Panc1 (cell line): ENCODE results near the gene FIGNL2.
"Not testable (repeated sequence)": the region's sequence is repeated elsewhere in the genome, so short reads cannot be mapped to it uniquely, and the experiment has no call there.

ENCODE experiments used
- CTCF ChIP-seq: fragments of 450-650 bp; IDR thresholded peaks from 2 replicates; pipeline ENCODE4 v1.5.1; 2017; ENCODE audit warnings: mild to moderate bottlenecking
- POLR2AphosphoS5 ChIP-seq: IDR thresholded peaks from 2 replicates; pipeline ENCODE4 v1.6.1; 2012; ENCODE audit warnings: mild to moderate bottlenecking, low read depth, low read length, moderate library complexity
- REST ChIP-seq, 2 experiments: IDR thresholded peaks; 2 replicates each; pipeline ENCODE4 v1.6.1; 2011 to 2012; ENCODE audit warnings: low read depth in 2 of 2, control low read depth in 1 of 2, low read length in 1 of 2, mild to moderate bottlenecking in 1 of 2, moderate library complexity in 1 of 2; ENCODE audit not compliant: insufficient read depth in 1 of 2
- SIN3A ChIP-seq: IDR thresholded peaks from 2 replicates; pipeline ENCODE4 v1.6.1; 2012; ENCODE audit warnings: low read depth, mild to moderate bottlenecking, low read length, moderate library complexity, borderline replicate concordance; ENCODE audit not compliant: insufficient read depth
- TCF7L2 ChIP-seq: IDR thresholded peaks from 2 replicates; pipeline ENCODE4 v1.6.1; 2011; ENCODE audit warnings: mild to moderate bottlenecking, low read depth, low read length, inconsistent platforms

DNA sequence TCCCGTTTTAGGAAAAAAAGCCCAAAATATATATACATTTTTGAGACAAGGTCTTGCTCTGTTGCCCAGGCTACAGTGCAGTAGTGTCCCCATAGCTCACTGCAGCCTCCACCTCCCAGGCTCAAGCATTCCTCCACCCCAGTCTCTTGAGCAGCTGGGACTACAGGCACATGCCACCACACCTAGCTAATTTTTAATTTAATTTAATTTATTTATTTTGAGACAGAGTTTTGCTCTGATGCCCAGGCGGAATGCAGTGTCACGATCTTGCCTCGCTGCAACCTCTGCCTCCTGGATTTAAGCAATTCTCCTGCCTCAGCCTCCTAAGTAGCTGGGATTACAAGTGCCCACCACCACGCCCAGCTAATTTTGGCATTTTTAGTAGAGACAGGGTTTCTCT, 16.7 kb downstream of the FIGNL2 start:
- not testable (repeated sequence) for TF ChIP-seq REST (IDR thresholded peaks at IDR 0.05; ENCODE audit: insufficient read depth in 1 of 2, low read depth in 2 of 2, low read length in 1 of 2); CTCF; POLR2AphosphoS5; SIN3A; TCF7L2
